HepG2 (cell line): ENCODE measurements around the gene RNF208. TPM values are rescaled to one million over a fixed set of nuclear protein-coding genes. Genes with fewer than 3 reads are reported as not detected.

Experiments used
- CHD2 ChIP-seq: IDR thresholded peaks from 2 replicates; pipeline ENCODE4 v1.6.1; 2011; ENCODE audit warnings: low read depth, low read length, improper control_type of control experiment
- FOSL2 ChIP-seq: sonication (generic); formaldehyde crosslinking; IDR thresholded peaks from 2 replicates; pipeline ENCODE4 v1.4.0; 2020; ENCODE audit warnings: missing genetic modification reagents
- MBD4 ChIP-seq: IDR thresholded peaks from 2 replicates; pipeline ENCODE4 v1.6.1; 2012; ENCODE audit warnings: low read length, inconsistent platforms, borderline replicate concordance
- MTA1 ChIP-seq: sonication (generic); formaldehyde crosslinking; IDR thresholded peaks from 2 replicates; pipeline ENCODE4 v1.4.0; 2020; ENCODE audit warnings: missing genetic modification reagents, mild to moderate bottlenecking, borderline replicate concordance
- NFIC ChIP-seq: IDR thresholded peaks from 2 replicates; pipeline ENCODE4 v1.6.1; 2012; ENCODE audit warnings: mild to moderate bottlenecking, low read length, inconsistent platforms
- PAXIP1 ChIP-seq: sonication (generic); formaldehyde crosslinking; conservative IDR thresholded peaks from 2 replicates; pipeline ENCODE4 v1.4.0; 2020; ENCODE audit warnings: mild to moderate bottlenecking, missing genetic modification reagents, moderate library complexity
- RXRB ChIP-seq: IDR thresholded peaks from 2 replicates; pipeline ENCODE4 v1.6.1; 2016; ENCODE audit warnings: borderline replicate concordance, missing genetic modification reagents, missing compliant biosample characterization
- ZBTB21 ChIP-seq: sonication (generic); formaldehyde crosslinking; IDR thresholded peaks from 2 replicates; pipeline ENCODE4 v1.4.0; 2020; ENCODE audit warnings: missing genetic modification reagents
- ZBTB38 ChIP-seq: sonication (generic); formaldehyde crosslinking; IDR thresholded peaks from 2 replicates; pipeline ENCODE4 v1.5.1; 2020; ENCODE audit warnings: mild to moderate bottlenecking, missing genetic modification reagents
- ZKSCAN5 ChIP-seq: sonication (generic); formaldehyde crosslinking; IDR thresholded peaks from 2 replicates; pipeline ENCODE4 v1.5.1; 2020; ENCODE audit warnings: mild to moderate bottlenecking, missing genetic modification reagents
- ZMAT5 ChIP-seq: sonication (generic); formaldehyde crosslinking; IDR thresholded peaks from 2 replicates; pipeline ENCODE4 v1.5.0; 2020; ENCODE audit warnings: mild to moderate bottlenecking, low read depth, missing genetic modification reagents, borderline replicate concordance
- ZMYM3 ChIP-seq: sonication (generic); formaldehyde crosslinking; IDR thresholded peaks from 2 replicates; pipeline ENCODE4 v1.5.1; 2020; ENCODE audit warnings: mild to moderate bottlenecking, missing genetic modification reagents
- ZNF263 ChIP-seq: sonication (generic); formaldehyde crosslinking; IDR thresholded peaks from 2 replicates; pipeline ENCODE4 v1.4.0; 2020; ENCODE audit warnings: missing genetic modification reagents
- ZNF556 ChIP-seq: sonication (generic); formaldehyde crosslinking; IDR thresholded peaks from 2 replicates; pipeline ENCODE4 v1.4.0; 2020; ENCODE audit warnings: mild to moderate bottlenecking, missing genetic modification reagents, borderline replicate concordance
- ZNF572 ChIP-seq: sonication (generic); formaldehyde crosslinking; IDR thresholded peaks from 2 replicates; pipeline ENCODE4 v1.5.1; 2020; ENCODE audit warnings: mild to moderate bottlenecking, missing genetic modification reagents
- ZNF777 ChIP-seq: sonication (generic); formaldehyde crosslinking; IDR thresholded peaks from 2 replicates; pipeline ENCODE4 v1.4.0; 2020; ENCODE audit warnings: missing genetic modification reagents
- polyA plus RNA-seq, 8 experiments: library from polyadenylated mRNA; depleted of rRNA in 3 of 8; stranded (reverse) in 7 of 8; unstranded in 1 of 8; fragments of >200 nt; fragmentation: Illumina TruSeq in 4 of 8; extraction: Trizol in 4 of 8; gene quantifications; 2 replicates each; pipeline versions ENCODE4 v1.2.1 to v1.2.3, GENCODE V29; 2011 to 2016; ENCODE audit warnings: low read depth in 4 of 8, missing spikeins in 1 of 8, mixed read lengths in 1 of 8; ENCODE audit not compliant: insufficient read depth in 1 of 8
- total RNA-seq, 5 experiments: library from RNA; depleted of rRNA; stranded (reverse); fragments of >200 nt; fragmentation: Illumina TruSeq; extraction: Trizol; gene quantifications; 2 replicates each; pipeline ENCODE4 v1.2.3, GENCODE V29; 2016; ENCODE audit warnings: low read depth in 1 of 5
- TF ChIP-seq, protein P1 (sequence below): sonication (generic); formaldehyde crosslinking; IDR thresholded peaks from 2 replicates; pipeline ENCODE4 v1.5.1; 2020; ENCODE audit warnings: mild to moderate bottlenecking, missing genetic modification reagents, moderate library complexity
- TF ChIP-seq, protein P2 (sequence below): sonication (generic); formaldehyde crosslinking; IDR thresholded peaks from 2 replicates; pipeline ENCODE4 v1.4.0; 2020; ENCODE audit warnings: missing genetic modification reagents
- TF ChIP-seq, protein P3 (sequence below): sonication (generic); formaldehyde crosslinking; IDR thresholded peaks from 2 replicates; pipeline ENCODE4 v1.4.0; 2020; ENCODE audit warnings: missing genetic modification reagents

RNF208 gene
- total and polyA plus RNA-seq, 2 of the 13 experiments (the other 11 are each of a cell fraction or from before 2014, with no cell fraction given) = 1.6 to 2.1 TPM

GRCh38 chr9:137195525-137196220, 26.4 kb downstream of the RNF208 start (continued):
- TF ChIP-seq ZMAT5 (CRISPR knock-in tag) (no peak), ZNF263 (CRISPR knock-in tag) (peak; percentile 95), ZNF777 (no peak), ZNF572 (CRISPR knock-in tag) (no peak), RXRB (CRISPR knock-in tag) (peak; percentile 59; the same call in 1 of the 2 replicates), ZBTB21 (CRISPR knock-in tag) (no peak), FOSL2 (CRISPR knock-in tag) (no peak), CHD2 (no peak), PAXIP1 (CRISPR knock-in tag) (peak; percentile 42; the same call in 1 of the 2 replicates), MBD4 (no peak), ZKSCAN5 (CRISPR knock-in tag) (no peak), MTA1 (CRISPR knock-in tag) (0 out of 2 replicates have a peak, but pooled peaks have one; percentile 37), ZBTB38 (peak; percentile 70), ZNF556 (no peak), NFIC (no peak), ZMYM3 (CRISPR knock-in tag) (peak; percentile 91)
- TF ChIP-seq, protein P1, sequence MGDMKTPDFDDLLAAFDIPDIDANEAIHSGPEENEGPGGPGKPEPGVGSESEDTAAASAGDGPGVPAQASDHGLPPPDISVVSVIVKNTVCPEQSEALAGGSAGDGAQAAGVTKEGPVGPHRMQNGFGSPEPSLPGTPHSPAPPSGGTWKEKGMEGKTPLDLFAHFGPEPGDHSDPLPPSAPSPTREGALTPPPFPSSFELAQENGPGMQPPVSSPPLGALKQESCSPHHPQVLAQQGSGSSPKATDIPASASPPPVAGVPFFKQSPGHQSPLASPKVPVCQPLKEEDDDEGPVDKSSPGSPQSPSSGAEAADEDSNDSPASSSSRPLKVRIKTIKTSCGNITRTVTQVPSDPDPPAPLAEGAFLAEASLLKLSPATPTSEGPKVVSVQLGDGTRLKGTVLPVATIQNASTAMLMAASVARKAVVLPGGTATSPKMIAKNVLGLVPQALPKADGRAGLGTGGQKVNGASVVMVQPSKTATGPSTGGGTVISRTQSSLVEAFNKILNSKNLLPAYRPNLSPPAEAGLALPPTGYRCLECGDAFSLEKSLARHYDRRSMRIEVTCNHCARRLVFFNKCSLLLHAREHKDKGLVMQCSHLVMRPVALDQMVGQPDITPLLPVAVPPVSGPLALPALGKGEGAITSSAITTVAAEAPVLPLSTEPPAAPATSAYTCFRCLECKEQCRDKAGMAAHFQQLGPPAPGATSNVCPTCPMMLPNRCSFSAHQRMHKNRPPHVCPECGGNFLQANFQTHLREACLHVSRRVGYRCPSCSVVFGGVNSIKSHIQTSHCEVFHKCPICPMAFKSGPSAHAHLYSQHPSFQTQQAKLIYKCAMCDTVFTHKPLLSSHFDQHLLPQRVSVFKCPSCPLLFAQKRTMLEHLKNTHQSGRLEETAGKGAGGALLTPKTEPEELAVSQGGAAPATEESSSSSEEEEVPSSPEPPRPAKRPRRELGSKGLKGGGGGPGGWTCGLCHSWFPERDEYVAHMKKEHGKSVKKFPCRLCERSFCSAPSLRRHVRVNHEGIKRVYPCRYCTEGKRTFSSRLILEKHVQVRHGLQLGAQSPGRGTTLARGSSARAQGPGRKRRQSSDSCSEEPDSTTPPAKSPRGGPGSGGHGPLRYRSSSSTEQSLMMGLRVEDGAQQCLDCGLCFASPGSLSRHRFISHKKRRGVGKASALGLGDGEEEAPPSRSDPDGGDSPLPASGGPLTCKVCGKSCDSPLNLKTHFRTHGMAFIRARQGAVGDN (CRISPR knock-in tag) = peak; percentile 67
- TF ChIP-seq, protein P2, sequence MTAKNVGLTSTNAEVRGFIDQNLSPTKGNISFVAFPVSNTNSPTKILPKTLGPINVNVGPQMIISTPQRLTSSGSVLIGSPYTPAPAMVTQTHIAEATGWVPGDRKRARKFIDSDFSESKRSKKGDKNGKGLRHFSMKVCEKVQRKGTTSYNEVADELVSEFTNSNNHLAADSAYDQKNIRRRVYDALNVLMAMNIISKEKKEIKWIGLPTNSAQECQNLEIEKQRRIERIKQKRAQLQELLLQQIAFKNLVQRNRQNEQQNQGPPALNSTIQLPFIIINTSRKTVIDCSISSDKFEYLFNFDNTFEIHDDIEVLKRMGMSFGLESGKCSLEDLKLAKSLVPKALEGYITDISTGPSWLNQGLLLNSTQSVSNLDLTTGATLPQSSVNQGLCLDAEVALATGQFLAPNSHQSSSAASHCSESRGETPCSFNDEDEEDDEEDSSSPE (CRISPR knock-in tag) = no peak
- TF ChIP-seq, protein P3, sequence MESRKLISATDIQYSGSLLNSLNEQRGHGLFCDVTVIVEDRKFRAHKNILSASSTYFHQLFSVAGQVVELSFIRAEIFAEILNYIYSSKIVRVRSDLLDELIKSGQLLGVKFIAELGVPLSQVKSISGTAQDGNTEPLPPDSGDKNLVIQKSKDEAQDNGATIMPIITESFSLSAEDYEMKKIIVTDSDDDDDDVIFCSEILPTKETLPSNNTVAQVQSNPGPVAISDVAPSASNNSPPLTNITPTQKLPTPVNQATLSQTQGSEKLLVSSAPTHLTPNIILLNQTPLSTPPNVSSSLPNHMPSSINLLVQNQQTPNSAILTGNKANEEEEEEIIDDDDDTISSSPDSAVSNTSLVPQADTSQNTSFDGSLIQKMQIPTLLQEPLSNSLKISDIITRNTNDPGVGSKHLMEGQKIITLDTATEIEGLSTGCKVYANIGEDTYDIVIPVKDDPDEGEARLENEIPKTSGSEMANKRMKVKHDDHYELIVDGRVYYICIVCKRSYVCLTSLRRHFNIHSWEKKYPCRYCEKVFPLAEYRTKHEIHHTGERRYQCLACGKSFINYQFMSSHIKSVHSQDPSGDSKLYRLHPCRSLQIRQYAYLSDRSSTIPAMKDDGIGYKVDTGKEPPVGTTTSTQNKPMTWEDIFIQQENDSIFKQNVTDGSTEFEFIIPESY (CRISPR knock-in tag) = no peak; the same call in 1 of the 2 replicates
